ENCODE data around the gene ADAM8. TPM values are rescaled to one million over a fixed set of nuclear protein-coding genes. Genes with fewer than 3 reads are reported as not detected.

The ADAM8 gene
- total RNA-seq, 4 donors from 2014 or later: 2.7 to 11.3 (median 6.4) TPM

DNA sequence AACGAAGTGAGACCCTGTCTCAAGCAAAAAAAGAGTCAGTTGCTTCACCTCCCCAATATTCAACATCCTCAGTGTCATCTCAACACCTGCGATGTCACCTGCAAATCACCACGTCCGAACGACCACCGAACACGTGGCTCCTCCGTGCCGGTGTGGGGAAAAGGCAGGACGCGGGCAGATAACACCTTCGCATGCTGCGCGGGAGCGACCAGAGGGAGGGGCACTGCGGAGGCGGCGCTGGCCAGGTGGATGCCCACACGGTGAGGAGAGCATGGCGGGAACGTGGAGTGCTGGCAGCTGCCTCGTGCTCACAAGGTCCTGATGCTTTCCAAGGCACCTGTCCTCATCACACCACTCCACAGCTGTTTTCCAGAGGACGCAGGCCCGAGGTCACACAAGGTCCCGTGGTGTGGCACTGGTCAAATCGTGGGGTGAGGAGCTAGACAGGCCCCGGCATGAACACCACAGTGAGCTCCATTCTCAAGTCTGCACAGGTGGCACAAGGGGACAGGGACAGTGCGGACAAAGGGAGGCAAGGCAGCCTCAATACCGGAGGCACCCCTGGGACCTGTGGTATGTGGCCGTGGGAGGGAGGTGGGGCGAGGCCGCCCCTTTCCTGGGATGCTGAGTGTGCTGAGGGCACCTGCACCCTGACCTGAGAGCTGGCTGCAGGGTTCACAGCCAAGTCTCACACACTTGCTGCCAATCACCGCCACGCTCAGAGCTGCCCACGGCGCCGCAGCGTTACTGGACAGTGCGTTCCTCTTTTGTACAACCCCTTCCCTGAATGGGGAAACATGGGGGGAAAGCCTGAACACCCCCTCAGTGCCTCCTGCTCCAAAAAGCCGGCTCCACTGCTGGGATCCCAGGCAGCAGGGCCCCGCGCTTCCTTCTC lies 19.0 kb upstream of the ADAM8 start:
- Histone ChIP-seq H3K4me1 (no peaks in the 10 kb centered on the region), H3K27ac (peak overlapping the region in 2 of 4 donors; percentile 60 to 64), H3K27me3 (no peaks in the 10 kb centered on the region), H3K4me3 (no peak overlapping the region), H3K9me3 (no peaks in the 10 kb centered on the region), H3K36me3 (peaks cover 8 to 89% (median 50%) of the 10 kb centered on the region in 3 donors)
- DNase-seq (ENCODE audit: low spot score in 2 of 2): no peak
- TF ChIP-seq POLR2A (IDR thresholded peaks at IDR 0.05) (no peak), EP300 (IDR thresholded peaks at IDR 0.05) (no peak)
- TF ChIP-seq, protein P1, sequence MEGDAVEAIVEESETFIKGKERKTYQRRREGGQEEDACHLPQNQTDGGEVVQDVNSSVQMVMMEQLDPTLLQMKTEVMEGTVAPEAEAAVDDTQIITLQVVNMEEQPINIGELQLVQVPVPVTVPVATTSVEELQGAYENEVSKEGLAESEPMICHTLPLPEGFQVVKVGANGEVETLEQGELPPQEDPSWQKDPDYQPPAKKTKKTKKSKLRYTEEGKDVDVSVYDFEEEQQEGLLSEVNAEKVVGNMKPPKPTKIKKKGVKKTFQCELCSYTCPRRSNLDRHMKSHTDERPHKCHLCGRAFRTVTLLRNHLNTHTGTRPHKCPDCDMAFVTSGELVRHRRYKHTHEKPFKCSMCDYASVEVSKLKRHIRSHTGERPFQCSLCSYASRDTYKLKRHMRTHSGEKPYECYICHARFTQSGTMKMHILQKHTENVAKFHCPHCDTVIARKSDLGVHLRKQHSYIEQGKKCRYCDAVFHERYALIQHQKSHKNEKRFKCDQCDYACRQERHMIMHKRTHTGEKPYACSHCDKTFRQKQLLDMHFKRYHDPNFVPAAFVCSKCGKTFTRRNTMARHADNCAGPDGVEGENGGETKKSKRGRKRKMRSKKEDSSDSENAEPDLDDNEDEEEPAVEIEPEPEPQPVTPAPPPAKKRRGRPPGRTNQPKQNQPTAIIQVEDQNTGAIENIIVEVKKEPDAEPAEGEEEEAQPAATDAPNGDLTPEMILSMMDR (IDR thresholded peaks at IDR 0.05): no peak
- 92 to 93% methylated on average over 40 to 42 of the region's 42 CpGs for WGBS, 2 donors

DNA sequence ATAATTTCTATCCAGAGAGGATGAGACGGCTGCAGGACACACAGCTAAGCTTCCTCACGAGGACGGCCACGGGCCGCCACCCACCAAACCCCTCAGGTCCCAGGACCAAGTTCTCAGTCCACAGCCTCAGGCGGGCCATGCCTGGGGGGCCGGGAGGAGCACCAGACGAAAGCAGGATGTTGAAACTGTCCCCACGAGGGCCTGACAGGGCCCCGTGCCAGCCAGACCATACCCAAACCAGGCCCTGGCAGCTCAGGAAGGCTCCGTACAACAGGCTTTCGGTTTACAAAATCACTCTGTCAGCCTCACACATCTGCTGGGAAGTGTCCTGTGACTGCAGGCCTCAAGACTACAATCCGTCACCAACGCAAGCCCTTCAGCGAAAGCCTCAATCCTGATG lies 17.5 kb upstream of the ADAM8 start:
- H3K27me3 ChIP-seq: no peaks in the 10 kb centered on the region
- H3K27ac ChIP-seq: peak overlapping the region in 1 of 4 donors; percentile 54
- no peaks in the 10 kb centered on the region for H3K9me3 ChIP-seq
- no peaks in the 10 kb centered on the region for H3K4me1 ChIP-seq
- peak in 1 of 2 donors; percentile 42 for TF ChIP-seq EP300 (IDR thresholded peaks at IDR 0.05)
- no peak for TF ChIP-seq POLR2A (IDR thresholded peaks at IDR 0.05)
- peaks cover 5 to 89% (median 45%) of the 10 kb centered on the region in 3 donors for H3K36me3 ChIP-seq
- no peak for DNase-seq (ENCODE audit: low spot score in 2 of 2)
- 74 to 83% methylated on average over 15 of the region's 15 CpGs for WGBS, 2 donors
- no peak overlapping the region for H3K4me3 ChIP-seq

DNA sequence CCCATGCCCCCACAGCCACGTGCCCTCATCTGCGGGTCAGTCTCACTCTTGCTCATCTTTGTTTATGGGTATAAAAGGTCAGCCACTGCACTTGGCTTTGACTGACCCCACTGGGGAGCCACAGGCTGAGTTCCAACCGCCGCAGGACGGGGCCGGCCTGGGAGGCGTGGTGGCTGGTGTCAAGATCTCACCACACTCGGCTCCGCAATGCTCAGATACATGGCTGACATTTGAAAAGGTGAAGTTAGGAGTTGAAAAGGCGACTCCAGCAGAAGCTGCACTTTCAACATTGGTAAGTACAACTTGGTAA lies 17.1 kb upstream of the ADAM8 start:
- Histone ChIP-seq H3K27ac (peak overlapping the region in 2 of 4 donors; percentile 54 to 60), H3K36me3 (peaks cover 7 to 89% (median 48%) of the 10 kb centered on the region in 3 donors), H3K4me3 (no peak overlapping the region), H3K4me1 (no peaks in the 10 kb centered on the region), H3K27me3 (no peaks in the 10 kb centered on the region), H3K9me3 (no peaks in the 10 kb centered on the region)
- no peak for DNase-seq (ENCODE audit: low spot score in 2 of 2)
- WGBS, 2 donors: 88 to 91% methylated on average over 10 of the region's 10 CpGs
- TF ChIP-seq EP300 (IDR thresholded peaks at IDR 0.05) (no peak), POLR2A (IDR thresholded peaks at IDR 0.05) (no peak)

DNA sequence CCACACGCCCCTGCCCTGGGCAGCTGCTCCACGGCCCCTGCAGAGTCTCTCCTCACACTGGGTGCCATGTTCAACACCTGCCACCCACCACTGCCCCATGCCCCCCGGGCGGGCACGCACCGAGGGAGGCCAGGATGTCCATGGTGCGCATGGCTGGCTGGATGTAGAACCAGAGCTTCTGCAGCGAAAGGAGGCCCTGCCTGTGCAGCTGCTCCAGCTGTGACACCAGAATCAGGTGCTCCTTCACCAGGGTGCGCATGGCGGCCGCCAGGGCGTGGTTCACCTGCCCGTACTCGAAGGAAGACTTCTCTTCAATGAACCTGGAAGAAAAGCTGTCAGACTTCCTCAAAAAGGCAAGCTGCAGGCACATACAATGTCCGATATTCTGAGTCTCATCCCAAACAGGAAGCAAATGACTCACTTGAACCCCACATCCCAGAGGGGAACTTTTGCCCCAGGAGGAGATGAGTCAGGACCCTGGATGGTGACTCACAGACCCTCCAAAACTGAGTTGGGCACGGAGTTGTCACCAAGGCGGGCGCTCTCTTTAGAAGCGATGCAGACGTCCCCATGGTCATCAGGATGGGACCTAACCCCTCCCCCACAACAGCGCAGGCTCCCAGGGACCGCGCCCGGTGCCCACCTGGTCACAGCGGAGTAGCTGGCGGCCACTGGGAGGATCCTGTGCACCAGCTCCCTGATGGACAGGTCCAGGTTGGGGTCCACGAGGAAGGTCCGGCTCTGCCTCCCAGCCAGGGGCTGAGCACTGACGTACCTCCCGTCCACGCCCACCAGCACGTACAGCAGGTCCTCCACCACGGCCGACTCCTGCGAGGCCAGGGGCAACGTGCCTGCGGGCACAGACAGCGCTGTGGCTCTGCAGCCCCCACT lies 16.5 kb upstream of the ADAM8 start:
- Histone ChIP-seq H3K9me3 (no peaks in the 10 kb centered on the region), H3K36me3 (peaks cover 7 to 89% (median 48%) of the 10 kb centered on the region in 3 donors), H3K27ac (peak overlapping the region in 2 of 4 donors; percentile 60 to 70), H3K4me3 (no peak overlapping the region), H3K27me3 (no peaks in the 10 kb centered on the region), H3K4me1 (no peaks in the 10 kb centered on the region)
- TF ChIP-seq POLR2A (IDR thresholded peaks at IDR 0.05) (no peak), EP300 (IDR thresholded peaks at IDR 0.05) (peak in 1 of 2 donors; percentile 15)
- TF ChIP-seq, protein P1 (IDR thresholded peaks at IDR 0.05): no peak
- WGBS, 2 donors: 88 to 92% methylated on average over 32 to 38 of the region's 38 CpGs
- DNase-seq (ENCODE audit: low spot score in 2 of 2): no peak

DNA sequence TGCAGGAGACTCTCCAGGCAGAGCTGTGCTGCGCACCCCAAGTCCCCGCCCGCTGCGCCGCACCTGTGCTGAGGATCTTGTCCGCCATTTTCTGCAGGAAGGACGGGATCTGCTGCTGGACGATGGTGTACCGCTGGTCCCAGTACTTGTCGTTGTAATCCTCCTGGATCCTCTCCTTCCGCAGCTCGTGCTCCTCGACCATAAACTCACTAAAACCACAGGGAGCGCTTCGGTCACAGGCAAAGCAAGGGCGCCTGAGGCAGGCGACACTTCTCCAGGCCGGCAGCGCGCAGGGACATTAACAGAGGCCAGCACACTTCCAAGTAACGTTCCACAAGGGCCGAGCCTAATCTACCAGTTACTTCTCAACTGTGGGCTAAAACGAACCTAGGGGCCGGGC lies 13.1 kb upstream of the ADAM8 start:
- DNase-seq (ENCODE audit: low spot score in 2 of 2): no peak
- WGBS, 2 donors: 91% methylated on average over 24 of the region's 24 CpGs
- Histone ChIP-seq H3K36me3 (peaks cover 2 to 89% (median 51%) of the 10 kb centered on the region in 3 donors), H3K4me3 (no peak overlapping the region), H3K27me3 (no peaks in the 10 kb centered on the region), H3K9me3 (no peaks in the 10 kb centered on the region), H3K4me1 (no peaks in the 10 kb centered on the region), H3K27ac (no peak overlapping the region)
- no peak for TF ChIP-seq POLR2A (IDR thresholded peaks at IDR 0.05)
- TF ChIP-seq, protein P1 (IDR thresholded peaks at IDR 0.05): no peak
- TF ChIP-seq EP300 (IDR thresholded peaks at IDR 0.05): no peak

Data from tibial nerve (tissue), 4 donors.